HG03460 (cell line): Measurements from ENCODE around the gene HHEX.
"Not testable (repeated sequence)": the region's sequence is repeated elsewhere in the genome, so short reads cannot be mapped to it uniquely, and the experiment has no call there.

Experiments used
- ATAC-seq: cut with Tn5 transposase; IDR thresholded peaks from one replicate; pipeline ENCODE4 v1.9.1; 2021; ENCODE audit not compliant: unreplicated experiment

Gene HHEX

GRCh38 chr10:92689663-92690210, at the start of gene HHEX:
HHEX (plus strand) TSS chr10:92689955; CDS start chr10:92689987, 32 bp downstream.
- ATAC-seq: no peak

- no peak for ATAC-seq
These were observed 49.6 kb upstream of the HHEX start for GRCh38 chr10:92640107-92640506.

GRCh38 chr10:92641492-92641891, 48.3 kb upstream of the HHEX start:
- no peak for ATAC-seq

GRCh38 chr10:92644921-92645320, 44.8 kb upstream of the HHEX start:
- ATAC-seq: no peak

- not testable (repeated sequence) for ATAC-seq
These were observed 38.9 kb upstream of the HHEX start for GRCh38 chr10:92650864-92651263.

GRCh38 chr10:92655426-92655825, 34.3 kb upstream of the HHEX start:
- ATAC-seq: no peak

GRCh38 chr10:92656266-92656961, 33.3 kb upstream of the HHEX start:
- no peak for ATAC-seq

- ATAC-seq: no peak
These were observed 32.7 kb upstream of the HHEX start for GRCh38 chr10:92657024-92657423.

GRCh38 chr10:92662848-92663247, 26.9 kb upstream of the HHEX start:
- no peak for ATAC-seq

- ATAC-seq: no peak
These were observed 25.4 kb upstream of the HHEX start for GRCh38 chr10:92664322-92664721.

- ATAC-seq: no peak
These were observed 22.7 kb upstream of the HHEX start for GRCh38 chr10:92667078-92667477.

GRCh38 chr10:92677708-92678107, 12.0 kb upstream of the HHEX start:
- ATAC-seq: no peak

GRCh38 chr10:92678206-92678605, 11.5 kb upstream of the HHEX start:
- ATAC-seq: no peak

- no peak for ATAC-seq
These were observed 8.4 kb upstream of the HHEX start for GRCh38 chr10:92681306-92681834.

- no peak for ATAC-seq
These were observed 1.2 kb upstream of the HHEX start for GRCh38 chr10:92688573-92688926.

- no peak for ATAC-seq
These were observed 660 bp upstream of the HHEX start for GRCh38 chr10:92688927-92689662.

GRCh38 chr10:92690211-92690914, 608 bp downstream of the HHEX start:
- no peak for ATAC-seq

GRCh38 chr10:92690915-92691590, 1.3 kb downstream of the HHEX start:
- no peak for ATAC-seq

- ATAC-seq: no peak
These were observed 1.9 kb downstream of the HHEX start for GRCh38 chr10:92691591-92692079.

- ATAC-seq: no peak
These were observed 2.4 kb downstream of the HHEX start for GRCh38 chr10:92692080-92692671.
